ENCODE measurements around the gene ANKRD40CL. TPM values are rescaled to one million over a fixed set of nuclear protein-coding genes. Genes with fewer than 3 reads are reported as not detected.

The ANKRD40CL gene
- total RNA-seq, 1 experiment from 2014 or later: not detected

DNA sequence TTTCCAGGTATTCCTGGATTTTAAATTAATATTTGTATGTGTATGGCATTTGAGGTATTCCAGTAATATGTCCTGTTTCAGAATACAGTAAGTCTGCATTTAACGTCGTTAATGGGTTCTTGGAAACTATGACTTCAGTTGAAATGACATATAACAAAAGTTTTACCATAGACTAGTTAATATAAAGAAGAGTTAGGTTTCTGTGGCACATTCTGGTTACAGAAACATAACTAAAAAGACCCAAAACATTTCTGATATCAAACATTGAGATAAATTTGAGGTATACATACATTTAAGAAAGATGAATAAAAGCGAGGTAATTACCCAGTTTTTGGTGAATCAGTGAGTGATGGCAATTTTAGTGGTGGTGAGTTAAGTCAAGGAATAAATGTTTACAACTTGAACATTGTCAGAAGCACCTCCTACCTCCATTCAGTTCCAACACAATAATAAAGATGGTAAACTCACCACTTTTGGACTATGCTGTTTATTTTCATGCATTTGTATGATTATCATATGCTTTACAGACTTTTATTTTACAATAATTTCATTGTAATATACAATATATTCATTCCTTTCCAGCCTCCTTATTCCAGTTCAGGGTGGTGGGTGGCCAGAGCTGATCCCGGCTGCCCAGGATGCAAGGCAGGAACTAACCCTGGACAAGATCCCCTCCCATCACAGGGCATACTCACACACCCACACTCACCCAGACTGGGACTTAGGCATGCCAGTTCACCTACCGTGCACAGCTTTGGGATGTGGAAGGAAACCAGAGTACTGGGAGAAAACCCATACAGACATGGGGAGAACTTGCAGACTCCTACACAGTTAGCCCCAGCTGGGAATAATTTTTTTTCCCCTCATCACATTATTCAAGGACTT, 38.2 kb downstream of the ANKRD40CL start:
- WGBS (ENCODE audit: extremely low coverage, insufficient read length, low lambda C conversion rate): no CpG with 5 or more reads among the region's 5 CpGs
- Histone ChIP-seq H3K56ac (ENCODE audit: insufficient read length, low read depth, low read length) (no peak overlapping the region), H3K4me2 (ENCODE audit: insufficient read depth, insufficient read length, low read length) (no peak overlapping the region), H2BK20ac (ENCODE audit: low read depth, low read length, poor library complexity, severe bottlenecking) (no peak overlapping the region), H4K5ac (ENCODE audit: insufficient read length, low read depth, low read length) (no peak overlapping the region), H2BK5ac (ENCODE audit: insufficient read length, low read length) (no peak overlapping the region), H2BK12ac (ENCODE audit: insufficient read length, low read depth, low read length) (no peak overlapping the region), H3K23ac (ENCODE audit: insufficient read length, low read depth, low read length) (no peak overlapping the region), H3K23me2 (ENCODE audit: insufficient read length, low read depth, low read length, poor library complexity, severe bottlenecking) (no peaks in the 10 kb centered on the region), H4K91ac (ENCODE audit: insufficient read length, low read depth, low read length) (no peak overlapping the region), H3K9me3 (ENCODE audit: control insufficient read depth, low read depth, low read length) (no peaks in the 10 kb centered on the region), H3K27ac (ENCODE audit: insufficient read length, low read depth, low read length) (no peak overlapping the region), H3K18ac (ENCODE audit: insufficient read length, low read depth, low read length) (no peak overlapping the region), H2AFZ (ENCODE audit: low read length) (no peak overlapping the region), H3K9ac (ENCODE audit: extremely low read depth, insufficient read length, low read length) (no peak overlapping the region), H3K14ac (ENCODE audit: insufficient read depth, low read length) (no peak overlapping the region), H4K20me1 (ENCODE audit: control insufficient read depth, insufficient read depth, insufficient read length) (no peaks in the 10 kb centered on the region), H4K8ac (replicated peaks; ENCODE audit: insufficient read length, low read depth, low read length) (no peak overlapping the region), H3K79me1 (ENCODE audit: insufficient read depth, low read depth, low read length, poor library complexity, severe bottlenecking) (peaks cover 14% of the 10 kb centered on the region), H3K79me2 (ENCODE audit: insufficient read depth, low read length) (peaks cover 81% of the 10 kb centered on the region), H3K4me1 (ENCODE audit: insufficient read depth, low read length) (no peaks in the 10 kb centered on the region), H3K4ac (ENCODE audit: low read depth, low read length) (no peak overlapping the region), H2BK120ac (ENCODE audit: low read depth, low read length, poor library complexity, severe bottlenecking) (no peak overlapping the region), H3T11ph (ENCODE audit: low read length) (no peak overlapping the region), H2BK15ac (ENCODE audit: low read depth, low read length) (no peak overlapping the region), H3K27me3 (ENCODE audit: insufficient read depth, low read length) (no peaks in the 10 kb centered on the region), H2AK5ac (ENCODE audit: insufficient read length, low read length) (no peak overlapping the region)
- Mint-ChIP-seq H3K9me3 (no peaks in the 10 kb centered on the region), H3K36me3 (ENCODE audit: insufficient read depth in 1 of 3, low read depth in 3 of 3) (peaks cover 0 to 4% (median 0%) of the 10 kb centered on the region in 3 experiments; a peak in 3 of 7 replicates), H3K27ac (no peak overlapping the region), H3K4me1 (peaks cover 15 to 17% of the 10 kb centered on the region in 2 experiments), H3K4me3 (no peak overlapping the region), H3K27me3 (ENCODE audit: low read depth) (no peaks in the 10 kb centered on the region)
- DNase-seq: no peak
- TF ChIP-seq, protein P1, sequence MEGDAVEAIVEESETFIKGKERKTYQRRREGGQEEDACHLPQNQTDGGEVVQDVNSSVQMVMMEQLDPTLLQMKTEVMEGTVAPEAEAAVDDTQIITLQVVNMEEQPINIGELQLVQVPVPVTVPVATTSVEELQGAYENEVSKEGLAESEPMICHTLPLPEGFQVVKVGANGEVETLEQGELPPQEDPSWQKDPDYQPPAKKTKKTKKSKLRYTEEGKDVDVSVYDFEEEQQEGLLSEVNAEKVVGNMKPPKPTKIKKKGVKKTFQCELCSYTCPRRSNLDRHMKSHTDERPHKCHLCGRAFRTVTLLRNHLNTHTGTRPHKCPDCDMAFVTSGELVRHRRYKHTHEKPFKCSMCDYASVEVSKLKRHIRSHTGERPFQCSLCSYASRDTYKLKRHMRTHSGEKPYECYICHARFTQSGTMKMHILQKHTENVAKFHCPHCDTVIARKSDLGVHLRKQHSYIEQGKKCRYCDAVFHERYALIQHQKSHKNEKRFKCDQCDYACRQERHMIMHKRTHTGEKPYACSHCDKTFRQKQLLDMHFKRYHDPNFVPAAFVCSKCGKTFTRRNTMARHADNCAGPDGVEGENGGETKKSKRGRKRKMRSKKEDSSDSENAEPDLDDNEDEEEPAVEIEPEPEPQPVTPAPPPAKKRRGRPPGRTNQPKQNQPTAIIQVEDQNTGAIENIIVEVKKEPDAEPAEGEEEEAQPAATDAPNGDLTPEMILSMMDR (conservative IDR thresholded peaks at IDR 0.05): no peak

Data from H9 (cell line).